GM19043 (cell line): ENCODE data around the gene CPT2.
"Not testable (repeated sequence)": the region's sequence is repeated elsewhere in the genome, so short reads cannot be mapped to it uniquely, and the experiment has no call there.

Experiments used
- ATAC-seq: cut with Tn5 transposase; IDR thresholded peaks from one replicate; pipeline ENCODE4 v1.9.1; 2021; ENCODE audit warnings: low read depth; ENCODE audit not compliant: unreplicated experiment

CPT2 gene

DNA sequence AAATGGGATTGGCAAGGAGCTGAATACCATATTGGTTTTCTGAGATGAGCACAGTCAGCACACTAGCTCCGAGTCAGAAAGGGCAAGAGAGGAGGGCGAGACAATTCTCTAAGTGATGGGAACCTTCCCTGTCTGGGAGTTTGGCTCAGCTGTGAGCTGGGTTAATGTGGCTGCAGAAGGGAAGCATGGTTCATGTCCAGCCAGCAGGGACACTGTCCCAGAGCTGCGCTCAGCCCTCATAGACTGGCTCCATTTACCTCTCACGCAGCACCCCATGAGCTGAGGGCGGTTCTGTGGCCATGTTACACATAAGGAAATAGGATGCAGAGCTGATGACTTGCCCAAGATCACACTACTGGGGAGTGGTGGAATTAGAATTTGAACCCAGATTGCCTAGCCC lies 15.7 kb upstream of the CPT2 start:
- ATAC-seq: no peak

DNA sequence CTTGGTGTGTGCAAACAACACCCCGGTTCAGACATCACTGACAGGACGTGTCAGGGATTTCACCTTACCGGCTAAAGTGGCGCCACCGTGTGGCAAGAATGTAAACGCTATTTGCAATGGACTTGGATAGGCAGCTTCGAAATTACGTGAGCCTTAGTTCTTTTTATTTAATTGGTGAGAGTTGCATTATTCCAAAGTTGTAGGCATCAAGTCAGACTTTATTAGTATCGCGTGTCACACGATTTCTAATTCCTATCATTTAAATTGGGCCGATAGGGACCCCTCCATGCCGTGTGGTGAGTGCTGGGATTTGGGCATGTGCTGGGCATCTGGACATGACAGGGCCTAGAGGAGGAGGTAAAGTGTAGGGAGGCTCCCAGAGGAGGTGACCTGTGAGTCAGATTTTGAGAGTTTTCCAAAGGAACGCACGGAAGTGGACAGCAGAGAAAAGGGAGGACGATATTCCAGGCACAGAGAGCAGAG lies 14.5 kb upstream of the CPT2 start:
- no peak for ATAC-seq

DNA sequence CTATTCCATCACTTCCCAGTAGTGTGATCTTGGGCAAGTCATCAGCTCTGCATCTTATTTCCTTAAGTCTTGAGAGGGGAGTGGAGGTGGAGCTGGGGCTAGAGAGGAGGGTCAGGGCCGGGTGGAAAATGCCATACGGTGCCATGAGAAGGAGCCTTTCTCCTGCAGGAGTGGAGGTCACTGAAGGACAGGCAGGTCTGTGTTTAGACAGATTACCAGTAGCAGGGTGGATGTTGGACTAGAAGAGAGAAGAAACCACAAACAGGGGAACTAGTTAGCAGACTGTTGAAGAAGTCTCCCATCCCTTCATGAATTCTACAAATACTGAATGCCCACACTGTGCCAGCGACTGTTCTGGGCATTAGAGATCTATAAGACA lies 13.9 kb upstream of the CPT2 start:
- no peak for ATAC-seq

DNA sequence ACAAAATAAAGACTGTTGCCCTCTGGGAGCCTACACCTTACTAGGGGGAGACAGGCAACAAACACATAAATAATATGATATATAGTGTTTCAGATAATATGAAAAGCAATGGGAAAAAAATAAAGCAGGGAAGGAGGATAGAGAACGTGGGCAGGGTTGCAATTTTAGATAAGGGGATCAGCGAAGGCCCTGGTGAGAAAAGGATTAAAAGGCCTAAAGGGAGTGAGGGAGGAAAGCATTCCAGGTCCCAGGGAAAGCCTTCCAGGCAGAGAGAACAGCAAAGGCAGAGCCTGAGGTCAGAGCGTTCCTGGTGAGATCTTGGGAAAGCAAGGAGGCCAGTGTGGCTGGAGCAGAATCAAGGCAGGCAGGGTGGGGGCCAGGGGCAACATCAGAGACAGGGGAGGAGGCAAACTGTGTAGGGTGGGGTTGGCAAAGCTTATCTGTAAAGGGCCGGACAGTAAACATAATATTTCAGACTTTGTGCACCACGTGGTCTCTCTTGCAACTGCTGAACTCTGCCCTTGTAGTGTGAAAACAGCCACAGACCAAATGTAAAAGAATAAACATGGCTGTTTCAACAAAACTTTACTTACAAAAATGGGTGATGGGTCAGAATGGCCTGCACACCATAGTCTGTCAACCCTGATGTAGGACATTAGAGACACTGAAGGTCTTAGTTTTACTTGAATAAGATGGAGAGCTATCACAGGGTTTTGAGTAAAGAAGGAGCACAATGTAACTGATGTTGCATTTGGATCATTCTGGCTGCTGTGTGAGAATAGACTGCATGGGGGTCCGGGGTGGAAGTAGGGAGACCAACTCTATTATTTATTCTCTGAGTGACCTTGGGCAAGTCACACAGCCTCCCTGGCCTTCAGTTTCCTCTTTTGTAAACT lies 13.3 kb upstream of the CPT2 start:
- no peak for ATAC-seq

DNA sequence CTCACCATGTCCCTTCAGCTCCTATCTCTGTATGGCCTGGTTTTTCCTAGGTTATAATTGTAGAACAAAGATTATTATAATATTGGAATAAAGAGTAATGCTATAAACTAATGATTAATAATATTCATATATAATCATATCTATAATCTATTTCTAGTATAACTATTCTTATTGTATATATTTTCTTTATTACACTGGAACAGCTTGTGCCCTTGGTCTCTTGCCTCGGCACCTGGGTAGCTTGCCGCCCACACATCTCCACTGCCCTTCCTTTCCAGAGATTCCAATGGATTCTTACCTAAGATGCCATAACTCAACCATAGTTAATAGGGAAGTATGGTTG lies 10.7 kb upstream of the CPT2 start:
- ATAC-seq: not testable (repeated sequence)

DNA sequence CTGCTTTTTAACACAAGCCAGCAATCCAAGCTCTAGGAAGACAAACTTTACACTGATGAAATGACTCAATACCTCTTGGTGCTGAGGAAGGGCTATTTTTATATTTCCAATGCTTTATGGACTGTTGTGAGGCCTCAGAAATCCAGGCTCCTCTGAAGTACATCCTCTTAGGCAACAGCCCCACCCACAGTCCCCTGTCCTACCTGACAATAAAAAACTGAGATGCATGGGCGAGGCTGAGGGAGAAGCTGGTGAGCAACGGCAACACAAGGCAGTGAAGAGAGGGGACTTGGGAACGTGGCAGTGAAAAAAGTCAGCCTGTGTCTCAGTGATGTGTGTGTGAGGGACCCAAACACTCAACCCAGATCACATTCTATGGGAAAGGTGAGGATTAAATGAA lies 10.1 kb upstream of the CPT2 start:
- ATAC-seq: no peak

DNA sequence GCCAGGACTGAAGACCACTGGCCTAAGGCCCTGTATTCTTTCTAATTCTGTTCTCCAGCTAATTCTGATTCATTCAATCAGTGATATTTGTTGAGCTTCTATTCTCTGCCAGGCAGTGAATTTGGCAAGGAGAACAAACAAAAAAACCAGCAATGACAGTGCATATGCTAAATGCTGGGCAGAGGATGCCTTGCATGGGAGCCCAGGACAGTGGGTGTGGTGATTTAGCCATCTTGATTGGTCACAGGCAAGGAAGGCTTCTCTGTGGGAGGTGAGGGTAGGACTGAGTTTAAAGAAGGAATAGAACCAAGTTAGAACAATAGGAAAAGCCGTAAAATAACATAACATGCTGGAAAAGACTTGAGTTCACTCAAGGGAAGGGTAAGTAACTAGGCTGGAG lies 9.2 kb upstream of the CPT2 start:
- no peak for ATAC-seq

DNA sequence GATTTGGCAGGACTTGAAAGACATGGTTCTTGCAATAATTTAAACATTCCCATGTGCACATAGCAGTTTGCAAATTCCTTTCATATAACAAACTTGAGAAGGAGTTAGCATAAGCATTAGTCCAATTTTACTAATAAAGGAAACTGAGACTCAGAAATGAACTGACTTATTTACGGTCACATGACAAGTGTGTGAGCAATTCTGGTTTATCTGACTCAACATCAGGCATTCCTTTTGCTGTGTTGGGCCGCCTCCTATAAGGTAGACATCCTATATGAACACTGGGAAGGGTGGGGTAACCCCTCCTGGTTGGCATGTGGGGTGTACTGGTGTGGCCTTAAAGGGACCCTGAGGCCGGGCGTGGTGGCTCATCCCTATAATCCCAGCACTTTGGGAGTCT lies 8.5 kb upstream of the CPT2 start:
- no peak for ATAC-seq

DNA sequence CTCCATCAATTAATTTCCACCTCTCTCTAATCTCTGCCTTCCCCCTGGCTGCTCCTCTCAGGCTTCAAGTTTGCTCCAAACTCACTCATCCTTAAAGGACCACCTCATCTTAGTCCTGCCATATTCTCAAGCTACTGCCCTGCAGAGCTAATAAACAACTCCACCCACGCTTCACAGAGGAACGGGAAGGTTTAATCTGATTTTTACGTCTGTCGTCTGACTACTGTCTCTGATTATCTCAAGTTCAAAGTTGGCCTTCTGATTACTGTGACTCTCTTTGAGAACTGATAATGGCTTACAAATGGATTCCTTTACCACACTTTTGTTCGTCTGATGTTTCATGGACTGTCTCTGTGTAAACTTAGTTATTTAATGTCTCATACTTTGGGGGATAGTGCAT lies 7.6 kb upstream of the CPT2 start:
- ATAC-seq: no peak

DNA sequence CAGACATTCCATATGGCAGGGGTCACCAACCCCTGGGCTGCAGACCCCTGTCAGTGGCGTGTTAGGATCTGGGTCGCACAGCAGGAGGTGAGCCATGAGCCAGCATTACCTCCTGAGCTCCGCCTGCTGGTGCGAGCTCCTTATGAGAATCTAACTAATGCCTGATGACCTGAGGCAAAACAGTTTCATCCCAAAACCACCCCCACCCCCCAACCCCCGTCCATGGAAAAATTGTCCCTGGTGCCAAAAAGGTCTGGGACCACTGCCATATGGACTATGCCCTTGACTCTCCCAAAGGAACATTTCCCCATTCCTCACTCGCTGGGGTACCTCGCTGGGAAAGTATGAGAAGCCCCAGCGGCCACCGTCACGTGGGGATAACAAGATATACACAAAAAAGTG lies 6.4 kb upstream of the CPT2 start:
- no peak for ATAC-seq

DNA sequence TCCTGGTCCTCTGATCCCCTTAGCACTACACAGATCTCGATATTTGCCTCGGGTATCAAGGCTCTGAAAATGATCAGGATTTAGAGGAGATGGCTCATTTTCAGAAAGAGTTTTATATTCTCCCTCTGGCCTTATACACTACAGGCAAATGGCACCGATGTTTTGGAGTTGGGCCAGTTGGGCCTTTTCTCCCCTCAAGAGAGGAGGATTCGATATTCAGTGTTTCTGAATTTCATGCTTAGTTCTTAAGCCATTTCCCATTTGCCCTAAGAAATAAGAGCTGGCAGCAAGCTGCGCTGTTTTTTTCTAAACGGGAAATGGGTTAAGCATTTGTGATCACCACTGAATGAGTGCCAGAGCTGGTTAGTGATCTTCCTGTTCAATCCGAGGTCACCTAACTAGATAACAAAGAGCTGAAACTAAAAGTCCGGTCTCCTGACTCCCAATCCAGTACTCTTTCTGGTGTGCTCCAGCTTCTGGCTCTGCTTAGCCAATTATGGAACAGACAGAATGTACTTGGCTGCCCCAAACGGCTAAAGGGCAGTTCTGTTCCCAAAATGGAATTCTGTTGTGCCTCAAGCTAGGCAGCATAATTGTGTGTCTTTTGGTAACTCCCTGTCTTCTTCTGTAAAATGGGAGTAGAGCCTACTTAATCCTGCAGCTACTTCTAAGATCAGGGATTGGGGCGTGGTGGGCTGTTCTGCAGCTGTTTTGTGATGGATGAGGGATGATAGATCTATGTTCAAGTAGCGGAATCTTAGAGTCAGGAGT lies 1.2 kb upstream of the CPT2 start:
- ATAC-seq: no peak

DNA sequence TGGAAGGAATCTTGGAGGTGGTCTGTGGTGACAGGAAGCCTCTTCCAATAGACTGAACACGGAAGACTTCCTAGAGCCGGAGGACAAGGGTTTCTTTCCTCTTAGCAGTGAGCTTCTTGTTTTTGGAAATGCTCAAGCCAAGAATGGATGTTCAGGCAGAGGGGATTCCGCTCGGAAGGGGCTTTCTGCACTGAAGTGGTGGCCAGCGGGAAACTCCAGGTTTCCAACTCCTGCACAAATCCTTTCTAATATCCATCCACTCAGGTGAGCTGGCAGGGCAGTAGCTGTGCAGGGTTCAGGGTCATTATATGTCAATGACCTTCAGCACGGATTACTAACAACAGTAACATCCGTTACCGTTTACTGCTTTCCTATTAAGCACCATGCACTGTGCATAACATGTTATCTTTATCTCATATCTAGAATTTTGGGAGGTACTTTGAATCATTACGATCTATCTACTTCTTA lies 573 bp upstream of the CPT2 start:
- ATAC-seq: peak; percentile 4

DNA sequence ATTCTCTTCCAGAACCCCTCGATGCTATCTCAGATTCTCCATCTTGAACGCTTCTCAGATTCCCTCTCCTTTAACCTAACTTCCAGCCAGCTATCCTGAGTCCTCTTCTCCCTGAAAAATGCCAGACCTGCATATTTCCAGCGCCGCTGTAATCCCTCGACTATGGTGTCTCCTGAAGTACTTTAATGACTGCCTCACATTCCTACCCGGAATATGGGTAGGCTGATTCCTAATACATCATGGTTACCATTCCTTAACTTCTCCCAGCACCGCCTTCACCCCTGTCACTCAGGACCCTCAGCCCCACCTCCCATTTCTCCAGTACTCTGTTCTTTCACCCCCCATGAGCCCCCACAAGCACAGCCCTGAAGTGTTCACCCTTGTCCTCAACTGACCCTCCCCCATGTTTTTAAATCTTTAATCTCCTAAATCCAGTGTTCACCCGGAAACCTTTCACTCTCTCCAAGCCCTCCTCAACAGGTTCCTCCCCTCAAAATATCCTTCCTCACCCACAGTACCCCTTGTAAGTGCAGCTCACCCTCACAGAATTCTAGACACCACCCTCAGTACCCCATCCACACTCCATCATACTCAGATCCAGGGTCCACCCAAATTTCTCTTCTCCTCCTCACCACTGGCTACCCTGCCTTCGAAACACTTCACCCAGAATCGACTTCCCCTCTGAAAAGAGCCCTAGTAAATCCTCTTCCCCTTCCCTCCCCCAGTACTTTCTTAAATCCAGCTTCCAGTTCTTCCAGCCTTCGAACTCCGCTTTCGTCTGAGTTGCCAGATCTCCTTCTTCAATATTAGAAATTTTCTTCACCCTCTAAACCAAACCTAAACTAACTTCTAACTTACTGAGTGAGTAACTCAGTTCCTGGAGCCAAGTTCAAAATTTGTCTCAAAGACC lies 922 bp downstream of the CPT2 start:
- ATAC-seq: no peak

DNA sequence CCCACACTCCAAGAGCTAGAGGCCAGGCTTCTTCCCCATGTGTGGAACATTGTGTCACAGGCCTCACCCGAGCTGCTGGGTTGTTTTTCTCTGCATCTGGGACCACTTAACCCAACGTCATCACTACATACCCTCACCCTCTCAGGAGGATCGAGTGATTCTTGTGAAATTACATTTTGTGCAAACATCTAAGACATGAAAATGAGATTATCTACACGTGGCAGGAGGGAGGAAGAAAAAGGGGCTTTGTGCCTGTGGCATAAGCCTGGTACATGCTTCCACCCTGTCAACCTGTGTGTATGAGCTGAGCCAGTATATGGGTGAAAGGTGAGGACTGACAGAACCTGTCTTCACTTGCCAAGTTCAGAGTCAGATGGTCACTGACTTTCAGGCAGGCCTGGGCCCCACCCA lies 1.6 kb downstream of the CPT2 start:
- no peak for ATAC-seq

DNA sequence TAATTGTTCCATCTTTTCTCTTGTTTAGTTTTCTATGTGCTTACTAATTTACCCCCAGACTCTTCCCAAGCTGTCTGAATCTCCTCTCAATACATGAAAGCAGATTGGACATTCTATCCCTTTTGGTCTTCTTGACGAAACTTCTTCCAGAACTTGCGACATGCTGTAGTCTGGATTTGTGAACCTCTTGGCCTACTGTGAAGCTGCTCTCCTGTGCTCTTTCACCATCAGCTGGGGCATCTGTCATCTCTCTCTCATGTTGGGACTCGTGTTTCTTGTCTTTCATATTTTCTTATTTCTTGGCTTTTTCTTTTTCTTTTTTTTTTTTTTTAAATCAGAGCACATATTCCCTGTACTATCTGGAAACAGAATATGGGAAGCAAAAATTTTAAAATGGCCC lies 6.8 kb downstream of the CPT2 start:
- no peak for ATAC-seq

DNA sequence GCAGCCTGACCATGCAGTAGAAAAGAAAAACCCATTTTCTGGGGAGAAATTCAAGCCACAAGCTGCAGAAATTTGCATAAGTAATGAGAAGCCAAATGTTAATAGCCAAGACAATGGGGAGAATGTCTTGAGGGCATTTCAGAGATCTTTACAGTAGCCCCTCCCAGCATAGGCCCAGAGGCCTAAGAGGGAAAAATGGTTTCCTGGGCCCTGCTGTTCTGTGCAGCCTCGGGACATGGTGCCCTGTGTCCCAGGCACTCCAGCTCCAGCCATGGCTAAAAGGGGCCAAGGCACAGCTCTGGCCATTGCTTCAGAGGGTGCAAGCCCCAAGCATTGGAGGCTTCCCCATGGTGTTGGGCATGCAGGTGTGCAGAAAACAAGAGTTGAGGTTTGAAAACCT lies 8.9 kb downstream of the CPT2 start:
- ATAC-seq: not testable (repeated sequence)

DNA sequence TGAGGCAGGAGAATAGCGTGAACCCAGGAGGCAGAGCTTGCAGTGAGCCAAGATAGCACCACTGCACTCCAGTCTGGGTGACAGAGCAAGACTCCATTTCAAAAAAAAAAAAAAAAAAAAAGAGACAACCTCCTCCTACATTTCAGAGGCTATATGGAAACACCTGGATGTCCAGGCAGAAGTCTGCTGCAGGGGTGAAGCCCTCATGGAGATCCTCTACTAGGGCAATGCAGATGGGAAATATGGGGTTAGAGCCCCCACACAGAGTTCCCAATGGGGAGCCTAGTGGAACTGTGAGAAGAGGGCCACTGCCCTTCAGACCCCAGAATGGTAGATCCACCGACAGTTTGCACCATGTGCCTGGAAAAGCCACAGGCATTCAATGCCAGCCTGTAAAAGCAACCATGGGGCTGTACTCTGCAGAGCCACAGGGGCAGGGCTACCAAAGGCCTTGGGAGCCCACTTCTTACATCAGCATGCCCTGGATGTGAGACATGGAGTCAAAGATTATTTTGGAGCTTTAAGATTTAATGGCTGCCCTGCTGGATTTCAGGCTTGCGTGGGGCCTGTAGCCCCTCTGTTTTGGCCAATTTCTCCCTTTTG lies 9.6 kb downstream of the CPT2 start:
- not testable (repeated sequence) for ATAC-seq

DNA sequence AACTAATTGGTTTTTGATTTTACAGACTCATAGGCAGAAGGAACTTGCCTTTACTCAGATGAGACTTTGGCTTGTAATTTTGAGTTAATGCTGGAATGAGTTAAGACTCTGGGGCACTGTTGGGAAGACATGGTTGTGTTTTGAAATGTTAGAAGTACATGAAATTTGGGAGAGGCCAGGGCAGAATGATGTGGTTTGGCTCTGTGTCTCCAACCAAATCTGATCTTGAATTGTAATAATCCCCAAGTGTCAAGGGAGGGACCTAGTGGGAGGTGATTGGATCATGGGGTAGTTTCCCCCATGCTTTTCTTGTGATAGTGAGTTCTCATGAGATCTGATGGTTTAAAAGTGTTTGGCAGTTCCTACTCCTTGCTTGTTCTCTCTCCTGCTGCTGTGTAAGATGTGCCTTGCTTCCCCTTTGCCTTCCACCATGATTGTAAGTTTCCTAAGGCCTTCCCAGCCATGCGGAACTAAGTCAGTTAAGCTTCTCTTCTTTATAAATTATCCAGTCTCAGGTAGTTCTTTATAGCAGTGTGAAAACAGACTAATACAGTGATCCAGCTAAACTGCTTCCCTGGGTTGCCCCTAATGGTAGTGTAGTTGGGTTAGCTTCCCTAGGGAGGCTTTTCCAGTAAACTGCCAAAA lies 10.2 kb downstream of the CPT2 start:
- no peak for ATAC-seq

DNA sequence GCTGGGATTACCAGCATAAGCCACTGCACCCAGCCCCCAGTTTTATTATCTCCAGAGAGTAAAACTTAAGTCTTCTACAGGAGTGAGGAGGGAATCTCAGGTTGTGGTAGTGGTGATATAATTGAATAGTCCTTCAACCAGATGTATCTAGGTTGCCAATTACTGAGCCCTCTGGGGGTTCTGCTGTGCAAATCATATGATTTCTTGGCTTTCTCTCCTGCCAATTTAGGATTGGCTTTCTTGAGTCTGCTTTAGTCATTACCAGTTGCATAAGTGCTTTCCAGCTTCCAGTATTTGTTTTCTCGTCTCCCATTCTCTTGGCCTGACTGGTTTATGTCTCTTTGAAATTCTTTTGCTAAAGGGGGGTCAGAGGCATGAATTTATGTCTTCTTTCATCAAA lies 11.1 kb downstream of the CPT2 start:
- ATAC-seq: no peak

DNA sequence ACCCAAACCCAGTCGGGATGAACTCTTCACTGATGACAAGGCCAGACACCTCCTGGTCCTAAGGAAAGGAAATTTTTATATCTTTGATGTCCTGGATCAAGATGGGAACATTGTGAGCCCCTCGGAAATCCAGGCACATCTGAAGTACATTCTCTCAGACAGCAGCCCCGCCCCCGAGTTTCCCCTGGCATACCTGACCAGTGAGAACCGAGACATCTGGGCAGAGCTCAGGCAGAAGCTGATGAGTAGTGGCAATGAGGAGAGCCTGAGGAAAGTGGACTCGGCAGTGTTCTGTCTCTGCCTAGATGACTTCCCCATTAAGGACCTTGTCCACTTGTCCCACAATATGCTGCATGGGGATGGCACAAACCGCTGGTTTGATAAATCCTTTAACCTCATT lies 13.7 kb downstream of the CPT2 start:
- no peak for ATAC-seq
